A673 (cell line): Measurements from ENCODE around the gene SLC16A5. TPM values are rescaled to one million over a fixed set of nuclear protein-coding genes. Genes with fewer than 3 reads are reported as not detected.

ENCODE experiments used
- BruUV-seq: library from RNA; stranded (reverse); fragments of 400-500 nt; replicated peaks from 2 replicates; lab custom pipeline; 2021; lab: Mats Ljungman, UMichigan
- CTCF ChIA-PET: fragments of 300-600 bp; sonication (Branson Sonifier 250); formaldehyde crosslinking; loops from one replicate; lab custom pipeline; 2022; ENCODE audit warnings: antibody characterized with exemption; lab: Charles Lee
- POLR2A ChIA-PET: fragments of 300-600 bp; sonication (Branson Sonifier 250); formaldehyde crosslinking; loops from one replicate; lab custom pipeline; 2022; ENCODE audit warnings: antibody characterized with exemption; ENCODE audit not compliant: low non-redundant PET; lab: Charles Lee
- DNase-seq: peaks from one replicate; pipeline ENCODE4 v3.0.0-alpha.2; 2015; ENCODE audit warnings: low spot score
- H3K27ac ChIP-seq: fragments of 200-600 bp; sonication (generic); 2 replicates; pipeline ENCODE4 v1.5.1; 2016; ENCODE audit warnings: mixed run types, low read depth, mild to moderate bottlenecking, mixed read lengths, antibody characterized with exemption, low read length; ENCODE audit not compliant: poor library complexity, severe bottlenecking
- H3K27me3 ChIP-seq: fragments of 200-600 bp; sonication (generic); replicated peaks from 2 replicates; pipeline ENCODE4 v1.6.1; 2017; ENCODE audit warnings: mixed run types, low read depth, mild to moderate bottlenecking, mixed read lengths, antibody characterized with exemption, low read length; ENCODE audit not compliant: insufficient read depth, poor library complexity
- H3K36me3 ChIP-seq: fragments of 200-600 bp; sonication (generic); 2 replicates; pipeline ENCODE4 v1.6.1; 2016; ENCODE audit warnings: mixed run types, mild to moderate bottlenecking, mixed read lengths, antibody characterized with exemption, low read length; ENCODE audit not compliant: insufficient read depth, poor library complexity, severe bottlenecking
- H3K4me1 ChIP-seq: fragments of 200-600 bp; sonication (generic); 2 replicates; pipeline ENCODE4 v1.6.1; 2017; ENCODE audit warnings: mixed run types, mild to moderate bottlenecking, mixed read lengths, antibody characterized with exemption, low read length; ENCODE audit not compliant: insufficient read depth, poor library complexity, severe bottlenecking
- H3K4me3 ChIP-seq: fragments of 200-600 bp; sonication (generic); 2 replicates; pipeline ENCODE4 v1.5.1; 2016; ENCODE audit warnings: low read depth, mixed run types, mild to moderate bottlenecking, mixed read lengths, low read length; ENCODE audit not compliant: poor library complexity, severe bottlenecking
- H3K9me3 ChIP-seq: fragments of 200-600 bp; sonication (generic); 2 replicates; pipeline ENCODE4 v1.6.1; 2016; ENCODE audit warnings: mixed run types, low read depth, mild to moderate bottlenecking, mixed read lengths, antibody characterized with exemption, low read length; ENCODE audit not compliant: poor library complexity, severe bottlenecking
- CTCF ChIP-seq: fragments of 300-800, 200-600 bp; sonication (generic); conservative IDR thresholded peaks from 2 replicates; pipeline ENCODE4 v1.5.1; 2017; ENCODE audit warnings: low read depth, mild to moderate bottlenecking, antibody characterized with exemption, low read length, moderate library complexity, mixed read lengths
- EZH2 ChIP-seq: fragments of 200-600 bp; sonication (generic); IDR thresholded peaks from 2 replicates; pipeline ENCODE4 v1.6.1; 2017; ENCODE audit warnings: borderline replicate concordance, low read depth, mild to moderate bottlenecking, mixed read lengths, antibody characterized with exemption, low read length; ENCODE audit not compliant: poor library complexity, severe bottlenecking
- intact Hi-C: fragments of 100-400 bp; cut with micrococcal nuclease; formaldehyde crosslinking; loops from one replicate; pipeline ENCODE4 v1.10.0; 2022; ENCODE audit not compliant: unreplicated experiment
- total RNA-seq: library from RNA; stranded (reverse); gene quantifications from 2 replicates; pipeline ENCODE4 v1.2.3, GENCODE V29; 2021

The SLC16A5 gene
- total RNA-seq, 1 experiment from 2014 or later: 0.80 TPM

- CTCF ChIA-PET: no interaction called here
- Histone ChIP-seq H3K36me3 (no peaks in the 10 kb centered on the region), H3K27ac (no peak overlapping the region), H3K9me3 (no peaks in the 10 kb centered on the region), H3K27me3 (no peaks in the 10 kb centered on the region), H3K4me3 (no peak overlapping the region), H3K4me1 (peaks cover 15% of the 10 kb centered on the region)
- TF ChIP-seq EZH2 (no peak), CTCF (no peak)
- no peak for DNase-seq
- no TSS peak for BruUV-seq
- intact Hi-C loops: no loop called here
- POLR2A ChIA-PET: no interaction called here
These were observed 5.9 kb upstream of the SLC16A5 start for GRCh38 chr17:75081611-75082540.

- intact Hi-C loops: no loop called here
- Histone ChIP-seq H3K9me3 (no peaks in the 10 kb centered on the region), H3K36me3 (no peaks in the 10 kb centered on the region), H3K4me3 (no peak overlapping the region), H3K27me3 (no peaks in the 10 kb centered on the region), H3K27ac (no peak overlapping the region), H3K4me1 (peaks cover 19% of the 10 kb centered on the region)
- POLR2A ChIA-PET: no interaction called here
- TF ChIP-seq EZH2: no peak
- no peak for TF ChIP-seq CTCF
- CTCF ChIA-PET: no interaction called here
- BruUV-seq: no TSS peak
- no peak for DNase-seq
These were observed 5.1 kb upstream of the SLC16A5 start for GRCh38 chr17:75082683-75083082.

- H3K36me3 ChIP-seq: no peaks in the 10 kb centered on the region
- no peaks in the 10 kb centered on the region for H3K27me3 ChIP-seq
- ChIA-PET CTCF (no interaction called here), POLR2A (no interaction called here)
- H3K4me3 ChIP-seq: no peak overlapping the region
- no peaks in the 10 kb centered on the region for H3K9me3 ChIP-seq
- peaks cover 8% of the 10 kb centered on the region for H3K4me1 ChIP-seq
- intact Hi-C loops: no loop called here
- BruUV-seq: no TSS peak
- no peak overlapping the region for H3K27ac ChIP-seq
- TF ChIP-seq CTCF: no peak
- TF ChIP-seq EZH2: no peak
- no peak for DNase-seq
These were observed 3.6 kb upstream of the SLC16A5 start for GRCh38 chr17:75084039-75084660.
